ENCODE results near the gene SUMO2. TPM values are rescaled to one million over a fixed set of nuclear protein-coding genes. Genes with fewer than 3 reads are reported as not detected.

SUMO2 gene
- total RNA-seq, 1 donor from 2014 or later: 633 TPM

- H3K27ac Mint-ChIP-seq: no peak overlapping the region
- peaks cover 4% of the 10 kb centered on the region for H3K4me1 Mint-ChIP-seq (ENCODE audit: low read depth)
- DNase-seq (ENCODE audit: low spot score, unreplicated experiment): no peak
- peaks cover 3% of the 10 kb centered on the region for H3K36me3 Mint-ChIP-seq (ENCODE audit: insufficient read depth)
- no peaks in the 10 kb centered on the region for H3K9me3 Mint-ChIP-seq (ENCODE audit: low read depth)
- H3K27me3 Mint-ChIP-seq: no peaks in the 10 kb centered on the region
- no peak for TF ChIP-seq CTCF (IDR thresholded peaks at IDR 0.05; ENCODE audit: unreplicated experiment)
- H3K4me3 Mint-ChIP-seq (ENCODE audit: low read depth): no peak overlapping the region
Measured at GRCh38 chr17:75126954-75127353, 55.8 kb downstream of the SUMO2 start.

GRCh38 chr17:75125984-75126383 is 56.8 kb downstream of the SUMO2 start:
- Mint-ChIP-seq H3K4me3 (ENCODE audit: low read depth) (no peak overlapping the region), H3K27me3 (no peaks in the 10 kb centered on the region), H3K9me3 (ENCODE audit: low read depth) (no peaks in the 10 kb centered on the region), H3K36me3 (ENCODE audit: insufficient read depth) (peaks cover 4% of the 10 kb centered on the region), H3K27ac (no peak overlapping the region), H3K4me1 (ENCODE audit: low read depth) (peaks cover 4% of the 10 kb centered on the region)
- no peak for TF ChIP-seq CTCF (IDR thresholded peaks at IDR 0.05; ENCODE audit: unreplicated experiment)
- no peak for DNase-seq (ENCODE audit: low spot score, unreplicated experiment)

GRCh38 chr17:75124819-75125162 is 58.0 kb downstream of the SUMO2 start:
- Mint-ChIP-seq H3K36me3 (ENCODE audit: insufficient read depth) (peaks cover 9% of the 10 kb centered on the region), H3K9me3 (ENCODE audit: low read depth) (no peaks in the 10 kb centered on the region), H3K4me3 (ENCODE audit: low read depth) (no peak overlapping the region), H3K4me1 (ENCODE audit: low read depth) (no peaks in the 10 kb centered on the region), H3K27me3 (no peaks in the 10 kb centered on the region), H3K27ac (no peak overlapping the region)
- DNase-seq (ENCODE audit: low spot score, unreplicated experiment): no peak
- TF ChIP-seq CTCF (IDR thresholded peaks at IDR 0.05; ENCODE audit: unreplicated experiment): no peak

- H3K27ac Mint-ChIP-seq: peak overlapping the region; percentile 45
- H3K4me3 Mint-ChIP-seq (ENCODE audit: low read depth): no peak overlapping the region
- peaks cover 9% of the 10 kb centered on the region for H3K36me3 Mint-ChIP-seq (ENCODE audit: insufficient read depth)
- DNase-seq (ENCODE audit: low spot score, unreplicated experiment): no peak
- TF ChIP-seq CTCF (IDR thresholded peaks at IDR 0.05; ENCODE audit: unreplicated experiment): no peak
- H3K27me3 Mint-ChIP-seq: no peaks in the 10 kb centered on the region
- H3K9me3 Mint-ChIP-seq (ENCODE audit: low read depth): no peaks in the 10 kb centered on the region
- H3K4me1 Mint-ChIP-seq (ENCODE audit: low read depth): no peaks in the 10 kb centered on the region
Measured at GRCh38 chr17:75124041-75124818, 58.5 kb downstream of the SUMO2 start.

- Mint-ChIP-seq H3K27ac (peak overlapping the region; percentile 59), H3K4me1 (ENCODE audit: low read depth) (peaks cover 5% of the 10 kb centered on the region), H3K27me3 (no peaks in the 10 kb centered on the region), H3K4me3 (ENCODE audit: low read depth) (no peak overlapping the region), H3K9me3 (ENCODE audit: low read depth) (no peaks in the 10 kb centered on the region), H3K36me3 (ENCODE audit: insufficient read depth) (peaks cover 16% of the 10 kb centered on the region)
- DNase-seq (ENCODE audit: low spot score, unreplicated experiment): no peak
- TF ChIP-seq CTCF (IDR thresholded peaks at IDR 0.05; ENCODE audit: unreplicated experiment): no peak
Measured at GRCh38 chr17:75118307-75118706, 64.5 kb downstream of the SUMO2 start.
